Neuron (in vitro differentiated cells): ENCODE results near the gene AMDHD2.
A peak's percentile ranks its signal among the peaks of the same experiment; 100 is the strongest.

ENCODE experiments used
- H2AFZ ChIP-seq: one replicate; pipeline ENCODE4 v1.6.1; 2013; ENCODE audit warnings: low read depth, mild to moderate bottlenecking, inconsistent platforms, low read length, moderate library complexity
- H3K27me3 ChIP-seq: one replicate; pipeline ENCODE4 v1.6.1; 2013; ENCODE audit warnings: low read length; ENCODE audit not compliant: insufficient read depth
- H3K36me3 ChIP-seq: one replicate; pipeline ENCODE4 v1.6.1; 2013; ENCODE audit warnings: low read length; ENCODE audit not compliant: insufficient read depth
- H3K4me1 ChIP-seq: one replicate; pipeline ENCODE4 v1.6.1; 2013; ENCODE audit warnings: low read length; ENCODE audit not compliant: insufficient read depth
- H3K4me3 ChIP-seq: 2 replicates; pipeline ENCODE4 v1.5.1; 2013; ENCODE audit warnings: mild to moderate bottlenecking, low read length, moderate library complexity
- H3K9me3 ChIP-seq: one replicate; pipeline ENCODE4 v1.6.1; 2013; ENCODE audit warnings: low read length

The AMDHD2 gene

GRCh38 chr16:2520784-2521531 is 787 bp downstream of the AMDHD2 start:
- Histone ChIP-seq H2AFZ (no peak overlapping the region), H3K27me3 (no peaks in the 10 kb centered on the region), H3K9me3 (no peaks in the 10 kb centered on the region), H3K4me3 (peak overlapping the region; percentile 73), H3K36me3 (peaks cover 26% of the 10 kb centered on the region), H3K4me1 (peaks cover 25% of the 10 kb centered on the region)

DNA sequence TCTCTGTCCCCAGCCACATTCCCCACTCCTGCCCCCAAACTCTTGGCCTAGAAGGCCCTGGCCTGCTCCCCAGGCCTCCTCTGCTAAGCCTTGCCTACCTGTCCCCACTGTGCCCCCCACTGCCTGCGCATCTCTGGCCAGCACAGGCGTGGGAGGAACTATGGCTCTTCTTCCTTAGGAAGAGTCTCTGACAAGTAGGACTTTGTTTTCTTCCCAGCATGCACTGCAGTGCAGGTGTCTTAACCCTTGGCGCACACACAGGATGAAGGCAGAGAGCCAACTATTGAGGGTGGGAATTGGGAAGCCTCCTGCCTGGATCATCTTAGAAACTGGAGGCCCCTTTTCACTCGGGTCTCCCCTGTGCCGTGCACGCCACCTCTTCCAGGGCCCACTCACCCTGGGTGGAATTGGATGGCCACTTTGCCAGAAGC is 3.6 kb downstream of the AMDHD2 start:
- H3K27me3 ChIP-seq, result no peaks in the 10 kb centered on the region
- no peak overlapping the region for H2AFZ ChIP-seq
- H3K9me3 ChIP-seq, result no peaks in the 10 kb centered on the region
- peaks cover 31% of the 10 kb centered on the region for H3K36me3 ChIP-seq
- no peak overlapping the region for H3K4me3 ChIP-seq
- peaks cover 18% of the 10 kb centered on the region for H3K4me1 ChIP-seq

GRCh38 chr16:2524339-2524938 is 4.3 kb downstream of the AMDHD2 start:
- Histone ChIP-seq H2AFZ (no peak overlapping the region), H3K9me3 (no peaks in the 10 kb centered on the region), H3K36me3 (peaks cover 32% of the 10 kb centered on the region), H3K4me3 (no peak overlapping the region), H3K4me1 (peaks cover 13% of the 10 kb centered on the region), H3K27me3 (no peaks in the 10 kb centered on the region)

DNA sequence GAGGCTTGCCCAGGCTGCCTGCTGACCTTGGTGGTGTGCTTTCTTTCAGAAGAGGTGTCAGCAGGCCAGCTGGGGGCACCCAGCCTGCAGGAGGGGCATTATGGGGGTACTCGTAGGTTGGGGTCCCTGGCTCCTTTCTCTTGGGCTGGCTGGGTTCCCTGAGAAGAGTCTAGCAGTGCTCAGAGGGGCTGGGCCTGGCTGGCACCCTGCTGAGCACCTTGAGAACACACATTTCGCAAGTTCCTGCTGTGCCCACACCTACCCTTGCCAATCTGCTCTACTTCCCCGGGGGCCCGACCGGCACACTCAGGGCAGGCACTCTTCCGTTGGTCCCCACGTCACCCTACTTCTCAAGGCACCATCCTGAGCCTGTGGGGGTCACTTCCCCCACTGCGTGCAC is 6.0 kb downstream of the AMDHD2 start:
- Histone ChIP-seq H3K4me1 (peaks cover 6% of the 10 kb centered on the region), H2AFZ (no peak overlapping the region), H3K27me3 (no peaks in the 10 kb centered on the region), H3K36me3 (peaks cover 36% of the 10 kb centered on the region), H3K9me3 (no peaks in the 10 kb centered on the region), H3K4me3 (no peak overlapping the region)

GRCh38 chr16:2527071-2527783 is 7.1 kb downstream of the AMDHD2 start:
- H3K36me3 ChIP-seq, result peaks cover 36% of the 10 kb centered on the region
- H3K4me3 ChIP-seq, result no peak overlapping the region
- H3K27me3 ChIP-seq, result no peaks in the 10 kb centered on the region
- peaks cover 7% of the 10 kb centered on the region for H3K4me1 ChIP-seq
- H3K9me3 ChIP-seq, result no peaks in the 10 kb centered on the region
- no peak overlapping the region for H2AFZ ChIP-seq

GRCh38 chr16:2527784-2528100 is 7.6 kb downstream of the AMDHD2 start:
- Histone ChIP-seq H3K4me3 (no peak overlapping the region), H3K27me3 (no peaks in the 10 kb centered on the region), H3K36me3 (peaks cover 36% of the 10 kb centered on the region), H3K9me3 (no peaks in the 10 kb centered on the region), H3K4me1 (peaks cover 12% of the 10 kb centered on the region), H2AFZ (no peak overlapping the region)

- no peak overlapping the region for H3K4me3 ChIP-seq
- H3K9me3 ChIP-seq, result no peaks in the 10 kb centered on the region
- no peaks in the 10 kb centered on the region for H3K27me3 ChIP-seq
- H2AFZ ChIP-seq, result no peak overlapping the region
- peaks cover 13% of the 10 kb centered on the region for H3K4me1 ChIP-seq
- peaks cover 32% of the 10 kb centered on the region for H3K36me3 ChIP-seq
Observed at GRCh38 chr16:2528161-2529060, 8.2 kb downstream of the AMDHD2 start.

DNA sequence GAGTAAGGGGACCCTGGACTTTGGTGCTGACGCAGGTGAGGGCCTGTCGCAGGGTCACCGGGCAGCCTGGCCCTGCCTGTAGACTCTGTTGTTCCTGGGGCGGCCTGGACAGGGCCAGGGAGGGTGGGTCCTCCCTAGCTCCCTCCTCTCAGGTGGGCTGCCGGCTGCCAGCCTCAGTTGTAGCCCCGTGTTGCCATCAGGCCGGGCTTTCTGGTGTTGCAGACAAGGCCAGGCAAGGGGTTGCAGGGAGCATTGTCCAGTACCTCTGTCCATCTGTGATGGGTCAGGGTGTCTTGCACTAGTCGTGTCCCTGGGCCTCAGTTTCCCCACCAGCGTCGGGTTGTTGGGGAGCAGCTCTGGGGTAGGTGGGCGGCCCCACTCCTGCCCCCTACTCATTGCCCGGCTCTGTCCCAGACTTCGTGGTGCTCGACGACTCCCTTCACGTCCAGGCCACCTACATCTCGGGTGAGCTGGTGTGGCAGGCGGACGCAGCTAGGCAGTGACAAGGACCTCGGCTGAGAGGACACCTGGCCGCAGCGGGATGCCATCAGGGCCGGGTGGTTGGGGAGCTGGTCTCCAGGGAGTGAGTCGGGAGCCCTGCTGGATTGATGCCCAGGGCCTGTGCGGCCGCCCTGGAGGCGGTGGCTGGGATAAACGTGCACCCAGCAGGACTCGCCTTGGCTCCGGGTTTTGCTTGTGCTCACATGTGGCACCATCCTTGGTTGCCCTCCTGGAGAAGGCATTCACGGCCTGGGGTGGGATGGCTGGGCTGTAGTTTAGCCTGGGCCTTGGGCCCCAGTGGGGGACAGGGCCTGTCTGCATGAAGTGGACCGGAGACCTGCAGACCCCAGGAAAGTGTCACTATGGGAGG is 9.1 kb downstream of the AMDHD2 start:
- peaks cover 13% of the 10 kb centered on the region for H3K4me1 ChIP-seq
- H3K36me3 ChIP-seq, result peaks cover 23% of the 10 kb centered on the region
- no peaks in the 10 kb centered on the region for H3K27me3 ChIP-seq
- no peaks in the 10 kb centered on the region for H3K9me3 ChIP-seq
- H3K4me3 ChIP-seq, result no peak overlapping the region
- no peak overlapping the region for H2AFZ ChIP-seq

DNA sequence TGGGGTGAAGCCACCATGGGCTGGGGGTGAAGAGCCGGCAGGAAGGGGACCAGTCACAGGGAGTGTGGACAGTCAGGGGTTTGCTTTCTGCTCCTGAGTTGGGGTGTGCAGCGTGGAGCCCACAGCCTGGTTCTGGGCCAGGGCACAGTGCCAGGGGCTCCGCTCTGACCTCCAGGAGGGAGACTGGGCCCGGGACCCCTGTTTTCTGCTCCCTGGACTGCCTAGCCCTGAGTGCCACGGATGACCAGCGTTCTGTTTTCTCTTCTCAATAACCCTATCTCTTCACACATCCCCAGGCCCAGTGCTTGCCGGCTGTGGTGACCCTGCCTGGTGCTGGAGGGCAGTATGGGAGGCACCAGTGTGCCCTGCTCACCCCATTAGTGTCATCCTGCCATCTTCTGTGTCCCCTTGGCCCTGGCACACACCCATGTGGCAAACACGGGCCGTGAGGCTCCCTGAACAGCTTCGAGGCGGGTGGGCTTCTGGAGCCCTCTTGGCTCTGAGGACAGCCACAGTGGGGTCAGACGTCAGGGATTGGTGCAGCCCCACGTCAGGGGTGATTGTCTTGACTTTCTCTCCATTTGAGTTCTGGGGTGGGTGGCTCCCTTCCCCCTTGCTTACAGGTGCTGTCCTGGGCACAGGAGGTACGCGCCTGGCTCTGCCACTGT is 9.9 kb downstream of the AMDHD2 start:
- no peak overlapping the region for H3K4me3 ChIP-seq
- H3K9me3 ChIP-seq, result no peaks in the 10 kb centered on the region
- no peak overlapping the region for H2AFZ ChIP-seq
- peaks cover 19% of the 10 kb centered on the region for H3K36me3 ChIP-seq
- no peaks in the 10 kb centered on the region for H3K27me3 ChIP-seq
- H3K4me1 ChIP-seq, result peaks cover 13% of the 10 kb centered on the region

DNA sequence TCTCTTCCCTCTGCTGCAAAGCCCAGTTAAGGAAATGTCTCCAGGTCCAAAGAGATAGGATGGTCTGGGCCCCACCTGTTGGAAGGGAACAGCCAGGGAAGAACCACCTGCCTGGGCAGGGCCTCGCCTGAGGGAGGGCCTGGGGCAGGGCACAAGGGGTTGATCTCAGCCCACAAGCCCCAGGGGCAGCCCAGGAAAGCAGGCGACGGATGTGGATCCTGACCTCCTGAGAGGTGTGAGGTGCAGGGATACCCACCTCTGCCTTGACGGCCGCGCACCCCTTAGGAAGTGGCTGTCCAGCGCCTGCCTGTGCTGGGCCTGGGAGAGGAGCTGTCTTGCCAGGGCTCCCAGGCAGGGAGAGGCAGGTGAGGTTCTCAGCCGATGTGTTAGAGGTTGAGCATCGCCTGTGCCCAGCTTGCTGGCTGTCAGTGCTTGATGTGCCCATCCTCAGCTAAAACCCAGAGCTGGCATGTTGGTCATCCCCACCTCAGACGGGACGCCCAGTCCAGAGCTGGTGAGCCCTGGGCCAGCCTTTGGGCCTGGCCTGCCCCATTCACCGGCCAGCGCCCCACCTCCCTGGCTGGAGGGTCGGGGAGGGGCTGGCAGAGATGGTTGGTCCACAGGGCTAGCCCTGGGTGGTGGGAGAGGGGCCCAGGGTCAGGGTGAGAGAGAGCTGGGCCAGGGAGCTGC is 10.6 kb downstream of the AMDHD2 start:
- peaks cover 19% of the 10 kb centered on the region for H3K36me3 ChIP-seq
- H3K9me3 ChIP-seq, result no peaks in the 10 kb centered on the region
- no peaks in the 10 kb centered on the region for H3K27me3 ChIP-seq
- no peak overlapping the region for H2AFZ ChIP-seq
- H3K4me1 ChIP-seq, result peaks cover 13% of the 10 kb centered on the region
- H3K4me3 ChIP-seq, result peak overlapping the region; percentile 50

DNA sequence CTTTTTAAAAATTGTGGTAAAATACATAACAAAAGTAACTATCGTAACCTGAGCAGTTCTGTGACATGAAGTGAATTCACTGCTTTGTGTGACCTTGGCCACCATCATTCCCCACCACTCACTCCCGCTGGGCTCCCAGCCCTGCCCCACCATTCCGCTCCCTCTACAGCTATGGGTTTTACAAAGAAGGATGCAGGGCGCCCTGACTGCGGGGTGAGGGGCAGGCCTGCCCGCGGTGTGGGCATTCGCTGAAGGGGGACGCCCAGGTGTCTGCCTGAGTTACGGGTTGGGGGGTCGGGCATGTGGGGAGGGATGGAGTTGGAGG is 11.2 kb downstream of the AMDHD2 start, which contains the start of gene CEMP1:
Gene CEMP1 (minus strand): TSS at position 38 of the 325 bp plus-strand sequence. CDS start 335 bp downstream, outside the sequence.
- H3K27me3 ChIP-seq, result no peaks in the 10 kb centered on the region
- peaks cover 13% of the 10 kb centered on the region for H3K4me1 ChIP-seq
- H3K9me3 ChIP-seq, result no peaks in the 10 kb centered on the region
- peak within 1 kb of the TSS; percentile 50 for H3K4me3 ChIP-seq
- peaks cover 19% of the 10 kb centered on the region for H3K36me3 ChIP-seq
- H2AFZ ChIP-seq, result peak within 1 kb of the TSS; percentile 6
